Loucy (cell line): ENCODE results near the gene CHCT1.

Experiments used
- H2AFZ ChIP-seq: fragments of 200-600 bp; sonication (generic); 2 replicates; pipeline ENCODE4 v1.6.0; 2016; ENCODE audit warnings: antibody characterized with exemption, mild to moderate bottlenecking, low read length, moderate library complexity
- H3F3A ChIP-seq: fragments of 200-600 bp; 2 replicates; pipeline ENCODE4 v1.6.0; 2016; ENCODE audit warnings: antibody characterized with exemption, low read depth, mild to moderate bottlenecking
- H3K27me3 ChIP-seq: fragments of 200-600 bp; sonication (generic); 2 replicates; pipeline ENCODE4 v1.6.1; 2014; ENCODE audit warnings: low read length, mild to moderate bottlenecking; ENCODE audit not compliant: insufficient read depth, poor library complexity, severe bottlenecking
- H3K36me3 ChIP-seq: fragments of 200-600 bp; sonication (generic); 2 replicates; pipeline ENCODE4 v1.6.1; 2016; ENCODE audit warnings: low read length; ENCODE audit not compliant: insufficient read depth
- H3K4me1 ChIP-seq: fragments of 200-600 bp; sonication (generic); 2 replicates; pipeline ENCODE4 v1.5.1; 2014; ENCODE audit warnings: low read length, mild to moderate bottlenecking; ENCODE audit not compliant: insufficient read depth, poor library complexity, severe bottlenecking
- H3K4me2 ChIP-seq: fragments of 200-600 bp; sonication (generic); 2 replicates; pipeline ENCODE4 v1.6.0; 2014; ENCODE audit warnings: antibody characterized with exemption, low read length, low read depth, mild to moderate bottlenecking; ENCODE audit not compliant: poor library complexity, severe bottlenecking
- H3K4me3 ChIP-seq: fragments of 200-600 bp; sonication (generic); 2 replicates; pipeline ENCODE4 v1.5.1; 2014; ENCODE audit warnings: low read length, mild to moderate bottlenecking, mixed read lengths; ENCODE audit not compliant: poor library complexity, severe bottlenecking
- H3K79me2 ChIP-seq: fragments of 200-600 bp; sonication (generic); 2 replicates; pipeline ENCODE4 v1.6.1; 2014; ENCODE audit warnings: low read length; ENCODE audit not compliant: insufficient read depth
- H3K9ac ChIP-seq: fragments of 200-600 bp; sonication (generic); 2 replicates; pipeline ENCODE4 v1.6.0; 2014; ENCODE audit warnings: mild to moderate bottlenecking, low read depth, low read length, moderate library complexity; ENCODE audit not compliant: poor library complexity, severe bottlenecking
- H3K9me2 ChIP-seq: fragments of 200-600 bp; sonication (generic); replicated peaks from 2 replicates; pipeline ENCODE4 v1.6.1; 2016; ENCODE audit warnings: low read depth, low read length, mixed read lengths
- H3K9me3 ChIP-seq: fragments of 200-600 bp; sonication (generic); 2 replicates; pipeline ENCODE4 v1.6.1; 2014; ENCODE audit warnings: mild to moderate bottlenecking, antibody characterized with exemption, low read length, low read depth; ENCODE audit not compliant: insufficient read depth
- H4K20me1 ChIP-seq: fragments of 200-600 bp; sonication (generic); 2 replicates; pipeline ENCODE4 v1.6.0; 2014; ENCODE audit warnings: antibody characterized with exemption, low read length, mild to moderate bottlenecking; ENCODE audit not compliant: insufficient read depth, poor library complexity, severe bottlenecking
- EZH2phosphoT487 ChIP-seq: fragments of 200-600 bp; IDR thresholded peaks from 2 replicates; pipeline ENCODE4 v1.6.1; 2018; ENCODE audit warnings: antibody characterized with exemption, mild to moderate bottlenecking, moderate library complexity, borderline replicate concordance
- TF ChIP-seq, protein P1 (sequence below): fragments of 200-600 bp; sonication (generic); conservative IDR thresholded peaks from 2 replicates; pipeline ENCODE4 v1.5.1; 2014; ENCODE audit warnings: mild to moderate bottlenecking, antibody characterized with exemption, low read length

Gene CHCT1

DNA sequence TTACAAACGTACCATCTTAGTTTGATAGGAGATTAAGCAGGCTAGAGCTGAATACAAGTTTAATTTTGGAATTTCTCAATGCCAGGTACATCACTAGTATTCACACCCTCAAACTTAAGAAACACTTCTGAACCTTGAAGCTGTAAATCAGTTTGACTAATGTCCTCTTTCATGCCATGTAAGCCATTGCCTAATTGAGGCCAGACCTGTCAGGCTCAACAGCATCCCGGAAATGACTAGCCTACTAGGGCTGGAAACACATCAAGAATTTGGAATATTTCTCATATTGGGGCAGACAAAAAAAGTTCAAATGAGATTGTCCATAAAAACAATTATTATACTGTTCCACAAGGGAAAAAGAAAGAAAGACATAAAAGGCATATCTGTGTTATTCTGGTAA is 32.1 kb upstream of the CHCT1 start:
- H3F3A ChIP-seq, result no peaks in the 10 kb centered on the region
- no peaks in the 10 kb centered on the region for H3K9me2 ChIP-seq
- no peaks in the 10 kb centered on the region for H3K27me3 ChIP-seq
- no peaks in the 10 kb centered on the region for H3K9me3 ChIP-seq
- H3K4me3 ChIP-seq, result peak overlapping the region; percentile 88
- H3K9ac ChIP-seq, result peak overlapping the region; percentile 99
- H3K36me3 ChIP-seq, result no peaks in the 10 kb centered on the region
- peaks cover 53% of the 10 kb centered on the region for H3K4me1 ChIP-seq
- peak overlapping the region; percentile 80 for H3K4me2 ChIP-seq
- TF ChIP-seq, protein P1, sequence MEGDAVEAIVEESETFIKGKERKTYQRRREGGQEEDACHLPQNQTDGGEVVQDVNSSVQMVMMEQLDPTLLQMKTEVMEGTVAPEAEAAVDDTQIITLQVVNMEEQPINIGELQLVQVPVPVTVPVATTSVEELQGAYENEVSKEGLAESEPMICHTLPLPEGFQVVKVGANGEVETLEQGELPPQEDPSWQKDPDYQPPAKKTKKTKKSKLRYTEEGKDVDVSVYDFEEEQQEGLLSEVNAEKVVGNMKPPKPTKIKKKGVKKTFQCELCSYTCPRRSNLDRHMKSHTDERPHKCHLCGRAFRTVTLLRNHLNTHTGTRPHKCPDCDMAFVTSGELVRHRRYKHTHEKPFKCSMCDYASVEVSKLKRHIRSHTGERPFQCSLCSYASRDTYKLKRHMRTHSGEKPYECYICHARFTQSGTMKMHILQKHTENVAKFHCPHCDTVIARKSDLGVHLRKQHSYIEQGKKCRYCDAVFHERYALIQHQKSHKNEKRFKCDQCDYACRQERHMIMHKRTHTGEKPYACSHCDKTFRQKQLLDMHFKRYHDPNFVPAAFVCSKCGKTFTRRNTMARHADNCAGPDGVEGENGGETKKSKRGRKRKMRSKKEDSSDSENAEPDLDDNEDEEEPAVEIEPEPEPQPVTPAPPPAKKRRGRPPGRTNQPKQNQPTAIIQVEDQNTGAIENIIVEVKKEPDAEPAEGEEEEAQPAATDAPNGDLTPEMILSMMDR, result no peak
- TF ChIP-seq EZH2phosphoT487, result no peak
- no peak overlapping the region for H2AFZ ChIP-seq
- peaks cover 43% of the 10 kb centered on the region for H4K20me1 ChIP-seq
- H3K79me2 ChIP-seq, result peaks cover 73% of the 10 kb centered on the region

DNA sequence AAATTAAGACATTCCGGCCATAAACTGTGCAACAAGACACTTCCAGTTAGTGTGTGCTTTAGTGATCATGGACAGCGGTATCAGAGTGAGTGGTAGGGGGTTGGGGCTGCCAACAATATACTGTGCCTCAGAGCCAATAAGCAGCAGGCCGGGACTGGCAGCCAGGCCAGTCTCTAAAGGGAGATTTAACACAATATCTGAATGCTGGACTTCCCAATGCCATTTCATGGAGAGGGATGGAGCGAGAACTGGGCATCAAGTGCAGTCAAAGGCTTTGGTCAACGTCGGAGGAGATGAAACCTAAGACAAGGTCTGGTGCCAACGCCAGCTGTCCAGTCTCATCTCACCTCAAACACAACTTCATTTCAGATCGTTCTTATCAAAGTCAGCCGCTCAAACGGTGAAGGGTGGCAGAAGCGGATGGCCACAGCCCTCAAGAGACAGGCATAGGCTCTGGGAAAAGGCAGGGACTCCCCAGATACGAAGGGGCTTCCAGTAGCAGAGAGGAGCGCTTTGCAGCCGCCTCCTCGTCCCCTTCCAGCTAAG is 31.3 kb upstream of the CHCT1 start:
- Histone ChIP-seq H3K9ac (peak overlapping the region; percentile 99), H4K20me1 (peaks cover 41% of the 10 kb centered on the region), H3K36me3 (no peaks in the 10 kb centered on the region), H3K4me3 (peak overlapping the region; percentile 88), H3K27me3 (no peaks in the 10 kb centered on the region), H3K4me1 (peaks cover 53% of the 10 kb centered on the region), H3K9me2 (no peaks in the 10 kb centered on the region), H2AFZ (peak overlapping the region; percentile 87), H3K79me2 (peaks cover 65% of the 10 kb centered on the region), H3K4me2 (peak overlapping the region; percentile 80), H3K9me3 (no peaks in the 10 kb centered on the region), H3F3A (no peaks in the 10 kb centered on the region)
- TF ChIP-seq EZH2phosphoT487, result no peak
- TF ChIP-seq, protein P1, result no peak

DNA sequence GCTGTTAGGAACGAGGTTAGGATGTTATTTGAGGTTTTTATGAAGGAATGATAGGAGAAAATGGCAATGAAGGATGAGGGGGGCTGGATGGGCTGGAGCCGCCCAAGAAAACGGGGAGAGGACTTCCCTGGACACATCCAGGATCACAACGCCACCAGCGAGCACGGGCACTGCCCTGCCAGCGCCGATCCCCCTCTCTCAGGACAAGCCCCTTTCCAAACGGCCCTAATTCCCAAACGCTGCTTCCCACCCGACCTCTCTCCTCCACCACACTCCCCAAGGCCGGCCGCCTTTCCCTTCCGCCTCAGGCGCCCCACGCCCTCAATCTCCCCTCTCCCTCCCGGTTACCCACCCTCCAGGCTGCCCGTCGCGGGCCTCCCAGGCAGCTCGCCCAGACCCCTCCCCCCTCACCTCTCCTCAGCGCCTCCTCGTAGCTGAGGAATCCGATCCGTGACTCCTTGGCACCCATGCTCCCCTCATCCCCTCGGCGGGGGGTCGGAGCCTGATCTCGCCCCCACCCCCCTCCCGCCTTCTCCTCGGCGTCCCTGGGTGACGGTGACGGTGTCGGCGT is 30.7 kb upstream of the CHCT1 start:
- Histone ChIP-seq H3K4me1 (peaks cover 48% of the 10 kb centered on the region), H2AFZ (peak overlapping the region; percentile 87), H3K27me3 (no peaks in the 10 kb centered on the region), H3K9ac (peak overlapping the region; percentile 99), H3K36me3 (no peaks in the 10 kb centered on the region), H3F3A (no peaks in the 10 kb centered on the region), H3K9me3 (no peaks in the 10 kb centered on the region), H3K9me2 (no peaks in the 10 kb centered on the region), H3K4me3 (peak overlapping the region; percentile 88), H4K20me1 (peaks cover 39% of the 10 kb centered on the region), H3K4me2 (peak overlapping the region; percentile 80), H3K79me2 (peaks cover 60% of the 10 kb centered on the region)
- TF ChIP-seq EZH2phosphoT487, result no peak
- TF ChIP-seq, protein P1, result no peak
